Fibroblast of villous mesenchyme (primary cell): ENCODE results near the gene BICD1. TPM values are rescaled to one million over a fixed set of nuclear protein-coding genes. Genes with fewer than 3 reads are reported as not detected.

ENCODE experiments used
- DNase-seq: peaks from one replicate; pipeline ENCODE4 v3.0.0-alpha.2; 2010; ENCODE audit warnings: low read depth
- H3K4me3 ChIP-seq: 2 replicates; pipeline ENCODE4 v1.5.1; 2011; ENCODE audit warnings: low read depth, mild to moderate bottlenecking, low read length
- total RNA-seq: library from RNA; depleted of rRNA; stranded (reverse); fragments of >200 nt; gene quantifications from 2 replicates; pipeline ENCODE4 v1.2.3, GENCODE V29; 2012
- TF ChIP-seq, protein P1 (sequence below): IDR thresholded peaks from 2 replicates; pipeline ENCODE4 v1.5.1; 2012; ENCODE audit warnings: low read depth, mild to moderate bottlenecking, low read length; ENCODE audit not compliant: insufficient read depth

BICD1 gene
- total RNA-seq, 1 donor, result 24.6 TPM

- H3K4me3 ChIP-seq, result no peak overlapping the region
- peak; percentile 43 for DNase-seq
- TF ChIP-seq, protein P1, sequence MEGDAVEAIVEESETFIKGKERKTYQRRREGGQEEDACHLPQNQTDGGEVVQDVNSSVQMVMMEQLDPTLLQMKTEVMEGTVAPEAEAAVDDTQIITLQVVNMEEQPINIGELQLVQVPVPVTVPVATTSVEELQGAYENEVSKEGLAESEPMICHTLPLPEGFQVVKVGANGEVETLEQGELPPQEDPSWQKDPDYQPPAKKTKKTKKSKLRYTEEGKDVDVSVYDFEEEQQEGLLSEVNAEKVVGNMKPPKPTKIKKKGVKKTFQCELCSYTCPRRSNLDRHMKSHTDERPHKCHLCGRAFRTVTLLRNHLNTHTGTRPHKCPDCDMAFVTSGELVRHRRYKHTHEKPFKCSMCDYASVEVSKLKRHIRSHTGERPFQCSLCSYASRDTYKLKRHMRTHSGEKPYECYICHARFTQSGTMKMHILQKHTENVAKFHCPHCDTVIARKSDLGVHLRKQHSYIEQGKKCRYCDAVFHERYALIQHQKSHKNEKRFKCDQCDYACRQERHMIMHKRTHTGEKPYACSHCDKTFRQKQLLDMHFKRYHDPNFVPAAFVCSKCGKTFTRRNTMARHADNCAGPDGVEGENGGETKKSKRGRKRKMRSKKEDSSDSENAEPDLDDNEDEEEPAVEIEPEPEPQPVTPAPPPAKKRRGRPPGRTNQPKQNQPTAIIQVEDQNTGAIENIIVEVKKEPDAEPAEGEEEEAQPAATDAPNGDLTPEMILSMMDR, result no peak
Measured at GRCh38 chr12:32336261-32336660, 229.6 kb downstream of the BICD1 start.

GRCh38 chr12:32343496-32343895 lies 236.8 kb downstream of the BICD1 start:
- no peak for DNase-seq
- TF ChIP-seq, protein P1, result no peak

DNA sequence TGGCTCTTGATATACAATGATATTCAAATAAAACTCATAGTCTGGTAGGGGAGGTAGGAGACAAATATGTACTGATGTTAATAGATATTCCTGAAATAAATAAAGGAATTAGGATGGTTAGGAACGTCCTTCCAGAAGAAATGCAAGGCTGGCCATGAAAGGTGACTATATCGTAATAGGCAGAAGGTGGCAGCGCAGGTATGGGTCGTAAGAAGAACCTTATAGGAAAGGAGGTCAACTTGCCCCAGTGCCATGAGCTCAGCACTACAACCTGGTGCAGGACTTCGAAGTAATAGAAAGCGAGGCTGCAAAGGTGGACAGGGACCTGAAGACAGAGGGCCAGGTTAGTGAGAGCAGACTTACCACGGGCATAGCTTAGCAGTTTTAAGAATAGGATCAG lies 237.4 kb downstream of the BICD1 start:
- H3K4me3 ChIP-seq, result no peak overlapping the region
- DNase-seq, result no peak
- TF ChIP-seq, protein P1, result no peak

More at GRCh38 chr12:32343496-32343895, 236.8 kb downstream of the BICD1 start:
- no peak overlapping the region for H3K4me3 ChIP-seq

DNA sequence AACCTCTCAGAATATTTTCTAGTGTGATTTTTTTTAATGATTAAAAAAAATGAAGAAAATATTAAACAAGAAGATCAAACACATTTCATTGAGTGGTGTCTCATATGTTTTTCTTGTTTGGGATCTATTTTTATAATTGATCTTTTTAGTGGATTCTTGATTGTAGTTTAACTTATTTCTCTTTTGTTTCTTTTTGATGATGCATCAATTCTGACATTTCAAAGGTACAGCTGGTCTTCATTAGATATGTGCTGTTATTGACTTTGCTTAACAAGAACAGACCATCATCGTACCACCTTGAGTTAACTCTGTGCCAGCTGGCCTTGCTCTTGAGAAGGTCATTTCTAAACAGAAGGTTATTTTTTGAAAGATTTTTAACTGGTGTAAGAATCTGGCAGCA lies 246.9 kb downstream of the BICD1 start:
- H3K4me3 ChIP-seq, result no peak overlapping the region
- no peak for DNase-seq
- TF ChIP-seq, protein P1, result no peak

DNA sequence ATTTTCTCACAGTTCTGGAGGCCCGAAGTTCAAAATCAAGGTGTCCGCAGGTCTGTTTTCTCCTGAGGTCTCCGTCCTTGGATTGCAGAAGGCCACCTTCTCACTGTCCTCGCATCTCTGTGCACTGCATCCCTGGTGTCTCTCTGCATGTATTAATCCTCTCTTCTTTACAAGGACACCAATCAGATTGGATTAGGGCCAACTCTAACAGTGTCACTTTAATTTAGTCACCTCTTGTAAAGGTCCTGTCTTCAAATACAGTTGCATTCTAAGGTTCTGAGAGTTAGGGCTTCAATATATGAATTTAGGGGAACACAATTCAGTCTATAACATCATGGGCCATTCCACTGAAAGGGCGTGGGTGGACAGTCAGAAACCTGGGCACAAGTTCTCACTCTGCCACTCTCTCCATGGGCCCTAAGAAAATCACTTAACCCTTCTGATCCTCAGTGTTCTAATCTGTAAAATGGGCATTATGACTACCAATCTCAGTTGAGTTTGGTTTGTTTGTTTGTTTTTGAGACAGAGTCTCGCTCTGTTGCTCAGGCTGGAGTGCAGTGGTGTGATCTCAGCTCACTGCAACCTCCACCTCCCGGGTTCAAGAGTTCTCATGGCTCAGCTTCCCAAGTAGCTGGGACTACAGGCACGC lies 251.1 kb downstream of the BICD1 start:
- DNase-seq, result no peak
- no peak overlapping the region for H3K4me3 ChIP-seq
- TF ChIP-seq, protein P1, result no peak

DNA sequence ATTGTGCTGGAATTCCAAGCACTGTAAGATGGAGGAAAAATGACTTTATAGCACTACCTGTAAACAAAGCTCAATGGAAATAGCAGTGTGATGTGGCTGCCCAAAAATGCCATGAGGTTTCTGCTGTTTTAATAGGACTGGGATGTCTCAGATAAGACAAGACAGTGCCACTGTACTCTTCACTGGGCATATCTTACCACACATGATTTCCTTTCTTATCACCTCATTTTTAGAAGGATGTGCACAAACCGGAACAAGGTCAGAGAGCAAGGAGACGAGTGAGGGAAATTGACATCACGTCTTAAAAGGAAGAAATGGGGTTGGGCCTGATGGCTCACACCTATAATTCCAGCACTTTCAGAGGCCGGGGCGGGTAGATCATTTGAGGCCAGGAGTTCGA lies 254.3 kb downstream of the BICD1 start:
- no peak overlapping the region for H3K4me3 ChIP-seq
- no peak for DNase-seq
- TF ChIP-seq, protein P1, result no peak

DNA sequence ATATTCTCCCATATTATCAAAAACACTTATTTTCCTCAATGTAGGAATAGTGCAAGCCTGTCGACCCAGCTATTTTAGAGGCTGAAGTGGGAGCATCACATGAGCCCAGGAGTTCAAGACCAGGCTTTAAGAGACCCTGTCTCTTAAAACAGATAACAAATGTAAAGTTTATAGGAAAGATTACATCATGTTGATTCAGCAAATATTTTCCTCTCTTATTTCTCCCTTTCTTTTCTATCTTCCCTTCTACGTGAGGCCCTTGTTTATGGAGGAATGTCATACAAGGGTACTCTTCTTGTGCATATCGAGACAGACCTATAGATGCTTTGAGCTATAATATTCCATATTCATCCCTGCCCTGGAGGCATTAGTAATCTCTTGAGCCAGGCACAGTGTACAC lies 256.2 kb downstream of the BICD1 start:
- peak; percentile 4 for DNase-seq
- TF ChIP-seq, protein P1, result no peak
- no peak overlapping the region for H3K4me3 ChIP-seq
